ENCODE results near the gene SLC22A13.

Gene SLC22A13

GRCh38 chr3:38260474-38260873 is 5.1 kb upstream of the SLC22A13 start:
- no peaks in the 10 kb centered on the region for H4K20me1 ChIP-seq (ENCODE audit: insufficient read depth, low read length)
- no peak overlapping the region for H3K9ac ChIP-seq (ENCODE audit: low read length)
- no peak overlapping the region for H3K4me3 ChIP-seq (ENCODE audit: low read length)
- no peaks in the 10 kb centered on the region for H3K27me3 ChIP-seq (ENCODE audit: low read depth, low read length)
- H3K4me2 ChIP-seq (ENCODE audit: low read length), result no peak overlapping the region
- H3K36me3 ChIP-seq (replicated peaks; ENCODE audit: low read depth, low read length), result peaks cover 17% of the 10 kb centered on the region
- H3K79me2 ChIP-seq (ENCODE audit: low read length), result no peaks in the 10 kb centered on the region
- TF ChIP-seq, protein P1, sequence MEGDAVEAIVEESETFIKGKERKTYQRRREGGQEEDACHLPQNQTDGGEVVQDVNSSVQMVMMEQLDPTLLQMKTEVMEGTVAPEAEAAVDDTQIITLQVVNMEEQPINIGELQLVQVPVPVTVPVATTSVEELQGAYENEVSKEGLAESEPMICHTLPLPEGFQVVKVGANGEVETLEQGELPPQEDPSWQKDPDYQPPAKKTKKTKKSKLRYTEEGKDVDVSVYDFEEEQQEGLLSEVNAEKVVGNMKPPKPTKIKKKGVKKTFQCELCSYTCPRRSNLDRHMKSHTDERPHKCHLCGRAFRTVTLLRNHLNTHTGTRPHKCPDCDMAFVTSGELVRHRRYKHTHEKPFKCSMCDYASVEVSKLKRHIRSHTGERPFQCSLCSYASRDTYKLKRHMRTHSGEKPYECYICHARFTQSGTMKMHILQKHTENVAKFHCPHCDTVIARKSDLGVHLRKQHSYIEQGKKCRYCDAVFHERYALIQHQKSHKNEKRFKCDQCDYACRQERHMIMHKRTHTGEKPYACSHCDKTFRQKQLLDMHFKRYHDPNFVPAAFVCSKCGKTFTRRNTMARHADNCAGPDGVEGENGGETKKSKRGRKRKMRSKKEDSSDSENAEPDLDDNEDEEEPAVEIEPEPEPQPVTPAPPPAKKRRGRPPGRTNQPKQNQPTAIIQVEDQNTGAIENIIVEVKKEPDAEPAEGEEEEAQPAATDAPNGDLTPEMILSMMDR (IDR thresholded peaks at IDR 0.05; ENCODE audit: low read depth, low read length), result no peak
- TF ChIP-seq EZH2phosphoT487 (IDR thresholded peaks at IDR 0.05; ENCODE audit: low read depth), result no peak
- no peaks in the 10 kb centered on the region for H3K9me3 ChIP-seq (ENCODE audit: insufficient read depth, low read length)
- H2AFZ ChIP-seq (ENCODE audit: low read depth, low read length), result no peak overlapping the region
- H3K27ac ChIP-seq (ENCODE audit: low read length), result no peak overlapping the region
- no peaks in the 10 kb centered on the region for H3K4me1 ChIP-seq (ENCODE audit: low read length)

DNA sequence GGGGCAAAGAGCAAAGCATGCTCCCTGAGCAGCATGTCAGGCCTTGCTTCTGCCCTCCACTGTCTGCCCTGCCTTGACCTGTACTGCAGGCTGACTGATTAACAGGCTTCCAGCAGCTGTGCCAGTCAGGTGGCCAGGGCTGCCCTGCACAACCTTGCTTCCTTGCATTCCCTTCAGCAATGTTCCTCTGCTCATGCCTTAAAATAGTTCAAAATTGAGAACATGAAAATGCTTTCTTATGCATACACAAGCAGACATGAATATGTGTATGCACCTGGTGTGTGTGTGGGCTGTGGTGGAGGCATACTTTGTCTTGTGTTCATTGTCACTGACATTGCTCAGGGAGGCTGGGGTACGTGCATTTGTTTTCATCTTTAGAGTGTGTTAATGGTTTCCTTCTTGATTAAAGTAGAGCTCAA is 1.2 kb upstream of the SLC22A13 start:
- no peak overlapping the region for H3K4me3 ChIP-seq (ENCODE audit: low read length)
- peaks cover 17% of the 10 kb centered on the region for H3K4me1 ChIP-seq (ENCODE audit: low read length)
- H3K4me2 ChIP-seq (ENCODE audit: low read length), result no peak overlapping the region
- no peak overlapping the region for H3K27ac ChIP-seq (ENCODE audit: low read length)
- no peaks in the 10 kb centered on the region for H3K9me3 ChIP-seq (ENCODE audit: insufficient read depth, low read length)
- H3K27me3 ChIP-seq (ENCODE audit: low read depth, low read length), result no peaks in the 10 kb centered on the region
- H3K36me3 ChIP-seq (replicated peaks; ENCODE audit: low read depth, low read length), result peaks cover 2% of the 10 kb centered on the region
- no peak overlapping the region for H2AFZ ChIP-seq (ENCODE audit: low read depth, low read length)
- TF ChIP-seq, protein P1 (IDR thresholded peaks at IDR 0.05; ENCODE audit: low read depth, low read length), result no peak
- no peaks in the 10 kb centered on the region for H4K20me1 ChIP-seq (ENCODE audit: insufficient read depth, low read length)
- no peak overlapping the region for H3K9ac ChIP-seq (ENCODE audit: low read length)
- H3K79me2 ChIP-seq (ENCODE audit: low read length), result no peaks in the 10 kb centered on the region

- Histone ChIP-seq H3K79me2 (ENCODE audit: low read length) (no peaks in the 10 kb centered on the region), H3K36me3 (replicated peaks; ENCODE audit: low read depth, low read length) (peaks cover 2% of the 10 kb centered on the region), H3K9ac (ENCODE audit: low read length) (no peak overlapping the region), H3K27me3 (ENCODE audit: low read depth, low read length) (no peaks in the 10 kb centered on the region), H3K4me1 (ENCODE audit: low read length) (peaks cover 17% of the 10 kb centered on the region), H3K9me3 (ENCODE audit: insufficient read depth, low read length) (no peaks in the 10 kb centered on the region), H3K4me3 (ENCODE audit: low read length) (no peak overlapping the region), H3K4me2 (ENCODE audit: low read length) (no peak overlapping the region), H3K27ac (ENCODE audit: low read length) (no peak overlapping the region), H2AFZ (ENCODE audit: low read depth, low read length) (no peak overlapping the region), H4K20me1 (ENCODE audit: insufficient read depth, low read length) (no peaks in the 10 kb centered on the region)
- TF ChIP-seq, protein P1 (IDR thresholded peaks at IDR 0.05; ENCODE audit: low read depth, low read length), result no peak
- TF ChIP-seq EZH2phosphoT487 (IDR thresholded peaks at IDR 0.05; ENCODE audit: low read depth), result no peak
Measured at GRCh38 chr3:38264779-38265178, 833 bp upstream of the SLC22A13 start.

DNA sequence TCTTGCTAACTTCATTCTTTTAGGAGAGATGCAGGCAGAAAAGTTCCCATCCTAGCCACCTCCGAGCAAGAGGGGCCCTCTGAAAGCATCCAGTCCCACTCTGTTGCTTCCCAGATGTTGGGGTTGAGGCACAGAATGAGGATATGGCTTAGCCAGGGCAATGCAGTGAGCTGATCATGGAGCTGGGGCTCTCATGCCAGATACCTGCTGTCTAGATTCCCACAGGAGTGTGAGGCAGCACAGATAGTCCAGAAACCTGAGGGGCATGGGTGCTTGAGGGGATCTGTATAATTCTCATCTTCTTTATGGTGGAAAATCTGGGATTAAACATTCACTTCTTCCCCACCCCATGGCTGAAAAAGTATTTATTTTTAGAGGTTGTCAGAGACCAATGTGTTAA is 1.2 kb downstream of the SLC22A13 start:
- TF ChIP-seq, protein P1 (IDR thresholded peaks at IDR 0.05; ENCODE audit: low read depth, low read length), result no peak
- no peak for TF ChIP-seq EZH2phosphoT487 (IDR thresholded peaks at IDR 0.05; ENCODE audit: low read depth)
- H3K4me2 ChIP-seq (ENCODE audit: low read length), result no peak overlapping the region
- no peak overlapping the region for H3K9ac ChIP-seq (ENCODE audit: low read length)
- H3K27ac ChIP-seq (ENCODE audit: low read length), result no peak overlapping the region
- no peaks in the 10 kb centered on the region for H4K20me1 ChIP-seq (ENCODE audit: insufficient read depth, low read length)
- no peak overlapping the region for H2AFZ ChIP-seq (ENCODE audit: low read depth, low read length)
- H3K27me3 ChIP-seq (ENCODE audit: low read depth, low read length), result no peaks in the 10 kb centered on the region
- H3K79me2 ChIP-seq (ENCODE audit: low read length), result no peaks in the 10 kb centered on the region
- H3K36me3 ChIP-seq (replicated peaks; ENCODE audit: low read depth, low read length), result no peaks in the 10 kb centered on the region
- H3K4me3 ChIP-seq (ENCODE audit: low read length), result no peak overlapping the region
- H3K9me3 ChIP-seq (ENCODE audit: insufficient read depth, low read length), result no peaks in the 10 kb centered on the region
- peaks cover 17% of the 10 kb centered on the region for H3K4me1 ChIP-seq (ENCODE audit: low read length)

Measured in OCI-LY3 (cell line).